Measurements from ENCODE around the gene PPDPF.

- TF ChIP-seq TAF1 (IDR thresholded peaks at IDR 0.05; ENCODE audit: borderline replicate concordance, insufficient read depth, low read length) (no peak), SIN3A (IDR thresholded peaks at IDR 0.05; ENCODE audit: borderline replicate concordance, insufficient read depth, low read length) (no peak), REST (IDR thresholded peaks at IDR 0.05; ENCODE audit: insufficient read depth in 1 of 2, low read depth in 2 of 2, low read length in 2 of 2) (no peak), POLR2AphosphoS5 (IDR thresholded peaks at IDR 0.05; ENCODE audit: low read depth, low read length) (no peak), FOXP2 (optimal IDR thresholded peaks at IDR 0.05; ENCODE audit: borderline replicate concordance, extremely low read depth, extremely low read length, insufficient read depth) (no peak)
Observed at GRCh38 chr20:63517376-63518309, 2.9 kb upstream of the PPDPF start.
